Measurements from ENCODE around the gene YIPF7. TPM values are rescaled to one million over a fixed set of nuclear protein-coding genes. Genes with fewer than 3 reads are reported as not detected.

The YIPF7 gene
- total and polyA plus RNA-seq, 2 donors: 0.09 TPM; not detected in 1

Other genes starting within 250 kb of the YIPF7 start
- gene KCTD8, start 202.8 kb downstream of the YIPF7 start, total RNA-seq: 0.26 TPM
- 0.13 TPM for gene KCTD8, start 202.8 kb downstream of the YIPF7 start, polyA plus RNA-seq
- 30.8 TPM for gene GUF1, start 26.8 kb upstream of the YIPF7 start, total RNA-seq
- 10.3 TPM for gene GUF1, start 26.8 kb upstream of the YIPF7 start, polyA plus RNA-seq
- 48.8 TPM for gene GNPDA2, start 74.9 kb upstream of the YIPF7 start, total RNA-seq
- gene GNPDA2, start 74.9 kb upstream of the YIPF7 start, polyA plus RNA-seq: 22.7 TPM

All from urinary bladder (tissue), 2 donors.